ENCODE data around the gene ZNF778.

DNA sequence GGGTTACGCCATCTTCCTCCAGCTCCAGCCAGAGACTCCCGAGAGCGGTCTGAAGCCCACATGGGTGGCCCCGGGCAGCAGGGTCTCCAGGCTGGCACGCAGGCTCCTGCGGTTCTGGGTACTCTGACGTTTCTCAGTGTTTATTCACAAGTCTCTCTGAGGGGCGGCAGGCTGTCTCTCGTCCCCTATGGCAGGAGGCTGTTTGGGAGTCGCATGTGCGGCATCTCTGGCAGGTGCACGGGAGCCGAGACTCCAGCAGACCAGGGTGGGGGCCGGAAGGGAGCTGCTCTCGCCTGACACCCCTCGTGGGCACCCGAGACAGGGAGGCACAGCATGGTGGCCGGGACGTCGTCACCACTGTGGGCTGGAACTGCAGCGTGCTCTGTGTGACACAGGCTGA, 48.1 kb downstream of the ZNF778 start:
- TF ChIP-seq POLR2A (IDR thresholded peaks at IDR 0.05; ENCODE audit: borderline replicate concordance, extremely low read depth, insufficient read depth, insufficient read length), result no peak
- TF ChIP-seq, protein P1, sequence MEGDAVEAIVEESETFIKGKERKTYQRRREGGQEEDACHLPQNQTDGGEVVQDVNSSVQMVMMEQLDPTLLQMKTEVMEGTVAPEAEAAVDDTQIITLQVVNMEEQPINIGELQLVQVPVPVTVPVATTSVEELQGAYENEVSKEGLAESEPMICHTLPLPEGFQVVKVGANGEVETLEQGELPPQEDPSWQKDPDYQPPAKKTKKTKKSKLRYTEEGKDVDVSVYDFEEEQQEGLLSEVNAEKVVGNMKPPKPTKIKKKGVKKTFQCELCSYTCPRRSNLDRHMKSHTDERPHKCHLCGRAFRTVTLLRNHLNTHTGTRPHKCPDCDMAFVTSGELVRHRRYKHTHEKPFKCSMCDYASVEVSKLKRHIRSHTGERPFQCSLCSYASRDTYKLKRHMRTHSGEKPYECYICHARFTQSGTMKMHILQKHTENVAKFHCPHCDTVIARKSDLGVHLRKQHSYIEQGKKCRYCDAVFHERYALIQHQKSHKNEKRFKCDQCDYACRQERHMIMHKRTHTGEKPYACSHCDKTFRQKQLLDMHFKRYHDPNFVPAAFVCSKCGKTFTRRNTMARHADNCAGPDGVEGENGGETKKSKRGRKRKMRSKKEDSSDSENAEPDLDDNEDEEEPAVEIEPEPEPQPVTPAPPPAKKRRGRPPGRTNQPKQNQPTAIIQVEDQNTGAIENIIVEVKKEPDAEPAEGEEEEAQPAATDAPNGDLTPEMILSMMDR (IDR thresholded peaks at IDR 0.05 in 2 of 3, conservative IDR thresholded peaks at IDR 0.05 in 1 of 3; ENCODE audit: borderline replicate concordance in 1 of 3, insufficient read depth in 1 of 3, low read depth in 2 of 3, low read length in 2 of 3), result no peak
- TF ChIP-seq SRF (IDR thresholded peaks at IDR 0.05; ENCODE audit: low read depth), result no peak
